ENCODE results near the gene MUC20. TPM values are rescaled to one million over a fixed set of nuclear protein-coding genes. Genes with fewer than 3 reads are reported as not detected.

Gene MUC20
- total and polyA plus RNA-seq, 9 of the 15 experiments (the other 6 are each of a cell fraction or from before 2014, with no cell fraction given), result 0.03 to 0.23 (median 0.15) TPM; not detected in 3

- TF ChIP-seq, protein P1, sequence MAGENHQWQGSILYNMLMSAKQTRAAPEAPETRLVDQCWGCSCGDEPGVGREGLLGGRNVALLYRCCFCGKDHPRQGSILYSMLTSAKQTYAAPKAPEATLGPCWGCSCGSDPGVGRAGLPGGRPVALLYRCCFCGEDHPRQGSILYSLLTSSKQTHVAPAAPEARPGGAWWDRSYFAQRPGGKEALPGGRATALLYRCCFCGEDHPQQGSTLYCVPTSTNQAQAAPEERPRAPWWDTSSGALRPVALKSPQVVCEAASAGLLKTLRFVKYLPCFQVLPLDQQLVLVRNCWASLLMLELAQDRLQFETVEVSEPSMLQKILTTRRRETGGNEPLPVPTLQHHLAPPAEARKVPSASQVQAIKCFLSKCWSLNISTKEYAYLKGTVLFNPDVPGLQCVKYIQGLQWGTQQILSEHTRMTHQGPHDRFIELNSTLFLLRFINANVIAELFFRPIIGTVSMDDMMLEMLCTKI (IDR thresholded peaks at IDR 0.05; ENCODE audit: partially characterized antibody), result no peak
- TF ChIP-seq BHLHE40 (IDR thresholded peaks at IDR 0.05; ENCODE audit: low read length) (peak; percentile 52; the same call in 1 of the 2 replicates), GATAD2B (IDR thresholded peaks at IDR 0.05; ENCODE audit: borderline replicate concordance) (no peak), MXD1 (CRISPR knock-in tag; IDR thresholded peaks at IDR 0.05; ENCODE audit: borderline replicate concordance, poor library complexity, severe bottlenecking) (no peak), ZNF41 (CRISPR knock-in tag; conservative IDR thresholded peaks at IDR 0.05) (no peak), RCOR1 (IDR thresholded peaks at IDR 0.05; ENCODE audit: borderline replicate concordance in 1 of 2, low read depth in 2 of 2, low read length in 2 of 2) (peak in 1 of 2 experiments; percentile 88; a peak in 2 of 4 replicates), GATA2 (CRISPR knock-in tag; IDR thresholded peaks at IDR 0.05) (no peak; the same call in 1 of the 2 replicates), ZNF511 (CRISPR knock-in tag; IDR thresholded peaks at IDR 0.05) (no peak), HDAC2 (IDR thresholded peaks at IDR 0.05) (peak; percentile 87), HNRNPUL1 (IDR thresholded peaks at IDR 0.05; ENCODE audit: low read length) (no peak), E2F1 (CRISPR knock-in tag; IDR thresholded peaks at IDR 0.05) (no peak), BCOR (IDR thresholded peaks at IDR 0.05) (no peak; the same call in 1 of the 2 replicates), SMARCB1 (IDR thresholded peaks at IDR 0.05; ENCODE audit: insufficient read length, low read depth) (no peak), KDM5B (IDR thresholded peaks at IDR 0.05; ENCODE audit: insufficient replicate concordance, low read depth, low read length) (peak; percentile 10), ZNF140 (CRISPR knock-in tag; IDR thresholded peaks at IDR 0.05) (no peak), IRF9 (tag; IDR thresholded peaks at IDR 0.05) (no peak), HDGF (IDR thresholded peaks at IDR 0.05) (peak; percentile 93), STAT5A (IDR thresholded peaks at IDR 0.05; ENCODE audit: borderline replicate concordance, low read length) (0 out of 2 replicates have a peak, but pooled peaks have one; percentile 27)
- TF ChIP-seq, protein P2, sequence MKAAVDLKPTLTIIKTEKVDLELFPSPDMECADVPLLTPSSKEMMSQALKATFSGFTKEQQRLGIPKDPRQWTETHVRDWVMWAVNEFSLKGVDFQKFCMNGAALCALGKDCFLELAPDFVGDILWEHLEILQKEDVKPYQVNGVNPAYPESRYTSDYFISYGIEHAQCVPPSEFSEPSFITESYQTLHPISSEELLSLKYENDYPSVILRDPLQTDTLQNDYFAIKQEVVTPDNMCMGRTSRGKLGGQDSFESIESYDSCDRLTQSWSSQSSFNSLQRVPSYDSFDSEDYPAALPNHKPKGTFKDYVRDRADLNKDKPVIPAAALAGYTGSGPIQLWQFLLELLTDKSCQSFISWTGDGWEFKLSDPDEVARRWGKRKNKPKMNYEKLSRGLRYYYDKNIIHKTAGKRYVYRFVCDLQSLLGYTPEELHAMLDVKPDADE (conservative IDR thresholded peaks at IDR 0.05; ENCODE audit: control insufficient read depth, low read depth, low read length), result no peak
- TF ChIP-seq, protein P3, sequence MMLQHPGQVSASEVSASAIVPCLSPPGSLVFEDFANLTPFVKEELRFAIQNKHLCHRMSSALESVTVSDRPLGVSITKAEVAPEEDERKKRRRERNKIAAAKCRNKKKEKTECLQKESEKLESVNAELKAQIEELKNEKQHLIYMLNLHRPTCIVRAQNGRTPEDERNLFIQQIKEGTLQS (IDR thresholded peaks at IDR 0.05), result peak; percentile 79
- TF ChIP-seq, protein P3 (CRISPR knock-in tag; conservative IDR thresholded peaks at IDR 0.05), result no peak
These were observed 23.0 kb upstream of the MUC20 start (continued) for GRCh38 chr3:195697582-195698324.
